GM23248 (cell line): ENCODE results near the gene DECR2. TPM values are rescaled to one million over a fixed set of nuclear protein-coding genes. Genes with fewer than 3 reads are reported as not detected.

Source experiments
- DNase-seq: peaks from one replicate; pipeline ENCODE4 v3.0.0-alpha.2; 2015
- H2AFZ ChIP-seq: fragments of 200-600 bp; sonication (generic); 2 replicates; pipeline ENCODE4 v1.6.1; 2016; ENCODE audit warnings: antibody characterized with exemption
- H3F3A ChIP-seq: fragments of 200-600 bp; sonication (generic); 2 replicates; pipeline ENCODE4 v1.6.1; 2016; ENCODE audit warnings: mild to moderate bottlenecking, antibody characterized with exemption, mixed run types; ENCODE audit not compliant: insufficient read depth
- H3K27ac ChIP-seq: fragments of 200-600 bp; sonication (generic); 2 replicates; pipeline ENCODE4 v1.5.1; 2016; ENCODE audit warnings: mild to moderate bottlenecking
- H3K27me3 ChIP-seq: fragments of 200-600 bp; sonication (generic); replicated peaks from 2 replicates; pipeline ENCODE4 v1.6.1; 2016; ENCODE audit warnings: mild to moderate bottlenecking; ENCODE audit not compliant: insufficient read depth
- H3K36me3 ChIP-seq: fragments of 200-600 bp; sonication (generic); 2 replicates; pipeline ENCODE4 v1.6.1; 2016; ENCODE audit warnings: low read depth, mild to moderate bottlenecking
- H3K4me1 ChIP-seq: fragments of 200-600 bp; sonication (generic); 2 replicates; pipeline ENCODE4 v1.6.1; 2016; ENCODE audit warnings: mild to moderate bottlenecking; ENCODE audit not compliant: insufficient read depth
- H3K4me2 ChIP-seq: fragments of 200-600 bp; sonication (generic); one replicate; pipeline ENCODE4 v1.6.1; 2016; ENCODE audit warnings: mild to moderate bottlenecking; ENCODE audit not compliant: unreplicated experiment
- H3K4me3 ChIP-seq: fragments of 200-600 bp; sonication (generic); 2 replicates; pipeline ENCODE4 v1.5.1; 2016; ENCODE audit warnings: mild to moderate bottlenecking
- H3K79me2 ChIP-seq: fragments of 200-600 bp; sonication (generic); 2 replicates; pipeline ENCODE4 v1.6.1; 2016; ENCODE audit warnings: mild to moderate bottlenecking; ENCODE audit not compliant: insufficient read depth
- H3K9ac ChIP-seq: fragments of 200-600 bp; sonication (generic); 2 replicates; pipeline ENCODE4 v1.6.1; 2016; ENCODE audit warnings: mild to moderate bottlenecking
- H3K9me2 ChIP-seq: fragments of 200-600 bp; sonication (generic); 2 replicates; pipeline ENCODE4 v1.6.1; 2016; ENCODE audit warnings: mixed run types, mild to moderate bottlenecking, moderate library complexity; ENCODE audit not compliant: insufficient read depth
- H3K9me3 ChIP-seq: fragments of 200-600 bp; sonication (generic); one replicate; pipeline ENCODE4 v1.6.1; 2017; ENCODE audit warnings: low read depth
- H4K20me1 ChIP-seq: fragments of 200-600 bp; sonication (generic); 2 replicates; pipeline ENCODE4 v1.6.0; 2016; ENCODE audit not compliant: insufficient read depth
- EZH2 ChIP-seq: fragments of 200-600 bp; sonication (generic); IDR thresholded peaks from 2 replicates; pipeline ENCODE4 v1.6.1; 2018; ENCODE audit warnings: antibody characterized with exemption, mild to moderate bottlenecking; ENCODE audit not compliant: insufficient read depth, poor library complexity, severe bottlenecking
- EZH2phosphoT487 ChIP-seq: fragments of 200-600 bp; sonication (generic); IDR thresholded peaks from 2 replicates; pipeline ENCODE4 v1.6.1; 2018; ENCODE audit warnings: antibody characterized with exemption, moderate library complexity, mild to moderate bottlenecking, low read depth; ENCODE audit not compliant: insufficient read depth
- WGBS, 2 experiments: methylation state at CpG; one replicate each; pipeline ENCODE4 v1.1.6; 2015 to 2017; ENCODE audit warnings: low lambda C conversion rate in 2 of 2, low coverage in 1 of 2; ENCODE audit errors: missing lambda C conversion rate in 2 of 2; 5-methylcytosine and 5-hydroxymethylcytosine counted together
- in situ Hi-C: fragments of 300-500 bp; cut with MboI; formaldehyde crosslinking; loops from 2 replicates; pipeline ENCODE4 v1.15.0; 2020
- polyA plus RNA-seq: library from polyadenylated mRNA; unstranded; fragments of >200 nt; fragmentation: Nextera tagmentation; extraction: Ambion mirVana; gene quantifications from 2 replicates; pipeline ENCODE4 v1.2.1, GENCODE V29; 2016
- total RNA-seq: library from RNA; depleted of rRNA; stranded (reverse); fragments of >200 nt; shearing (Covaris generic); gene quantifications from 2 replicates; pipeline ENCODE4 v1.2.3, GENCODE V29; 2014

Gene DECR2
- total and polyA plus RNA-seq, 2 experiments from 2014 or later: 7.8 to 26.1 TPM

DNA sequence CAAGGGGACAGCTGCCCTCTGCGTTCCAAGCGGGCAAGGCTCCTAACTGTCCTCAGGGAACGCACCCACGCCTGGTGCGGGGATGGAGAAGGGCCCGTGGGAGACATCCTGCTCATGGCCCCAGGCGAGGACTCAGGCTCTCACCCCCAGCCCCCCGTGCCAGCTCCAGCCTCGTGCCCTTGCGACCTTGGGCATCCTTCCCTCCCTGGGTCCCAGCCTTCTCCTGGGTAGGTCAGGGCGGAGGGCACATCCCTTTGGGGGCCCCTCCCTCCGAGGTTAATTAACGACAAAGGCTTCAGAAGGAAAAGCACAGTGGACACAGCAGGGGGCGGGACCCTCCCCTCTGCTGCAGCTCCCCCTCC is 22.9 kb upstream of the DECR2 start:
- Histone ChIP-seq H3F3A (no peaks in the 10 kb centered on the region), H3K4me3 (no peak overlapping the region), H3K27ac (no peak overlapping the region), H3K9me2 (no peaks in the 10 kb centered on the region), H3K27me3 (no peaks in the 10 kb centered on the region), H3K79me2 (peaks cover 30% of the 10 kb centered on the region), H3K9me3 (no peaks in the 10 kb centered on the region), H2AFZ (no peak overlapping the region), H3K9ac (no peak overlapping the region), H4K20me1 (no peaks in the 10 kb centered on the region), H3K4me1 (no peaks in the 10 kb centered on the region), H3K36me3 (no peaks in the 10 kb centered on the region), H3K4me2 (no peak overlapping the region)
- TF ChIP-seq EZH2 (no peak), EZH2phosphoT487 (no peak)
- in situ Hi-C loops: no loop called here
- no peak for DNase-seq
- WGBS, 2 experiments: 90 to 96% methylated on average over 11 to 14 of the region's 14 CpGs

- Histone ChIP-seq H3K4me2 (no peak overlapping the region), H2AFZ (no peak overlapping the region), H3K27me3 (no peaks in the 10 kb centered on the region), H3K4me3 (no peak overlapping the region), H3K9ac (no peak overlapping the region), H3K36me3 (no peaks in the 10 kb centered on the region), H3K9me3 (no peaks in the 10 kb centered on the region), H4K20me1 (no peaks in the 10 kb centered on the region), H3K79me2 (peaks cover 30% of the 10 kb centered on the region), H3K4me1 (no peaks in the 10 kb centered on the region), H3K9me2 (no peaks in the 10 kb centered on the region), H3F3A (no peaks in the 10 kb centered on the region), H3K27ac (no peak overlapping the region)
- no peak for DNase-seq
- in situ Hi-C loops: no loop called here
- TF ChIP-seq EZH2phosphoT487 (no peak), EZH2 (no peak)
- 93 to 94% methylated on average over 14 to 16 of the region's 16 CpGs for WGBS, 2 experiments
Observed at GRCh38 chr16:379183-379960, 22.3 kb upstream of the DECR2 start.

DNA sequence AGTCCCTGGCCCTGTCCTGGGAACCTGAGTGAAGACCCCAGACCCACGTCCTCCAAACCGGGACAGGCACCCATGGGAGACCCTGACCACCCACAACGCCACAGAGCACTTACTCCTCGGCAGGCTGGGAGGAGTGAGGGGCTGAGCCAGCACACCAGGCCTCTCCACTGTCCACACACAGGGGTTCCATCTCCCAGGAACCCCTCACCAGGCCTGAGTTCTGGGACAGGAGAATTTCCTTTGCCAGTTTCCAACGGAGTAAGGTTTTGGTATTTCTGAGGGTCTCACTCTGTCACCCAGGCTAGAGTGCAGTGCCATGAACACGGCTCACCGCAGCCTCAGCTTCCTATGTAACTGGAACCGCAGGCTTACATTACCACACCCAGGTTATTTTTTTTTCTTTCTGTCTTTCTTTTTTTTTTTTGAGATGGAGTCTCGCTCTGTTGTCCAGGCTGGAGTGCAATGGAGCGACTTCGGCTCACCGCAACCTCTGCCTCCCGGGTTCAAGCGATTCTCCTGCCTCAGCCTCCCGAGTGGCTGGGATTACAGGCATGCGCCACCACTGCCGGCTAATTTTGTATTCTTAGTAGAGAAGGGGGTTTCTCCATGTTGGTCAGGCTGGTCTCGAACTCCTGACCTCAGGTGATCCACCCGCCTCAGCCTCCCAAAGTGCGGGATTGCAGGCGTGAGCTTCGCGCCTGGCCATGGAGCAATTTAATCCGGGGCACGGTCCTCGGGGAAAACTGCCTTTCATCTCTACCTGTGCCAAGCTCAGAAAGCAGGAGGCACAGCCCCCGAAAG is 21.5 kb upstream of the DECR2 start:
- Histone ChIP-seq H3F3A (no peaks in the 10 kb centered on the region), H4K20me1 (no peaks in the 10 kb centered on the region), H2AFZ (no peak overlapping the region), H3K27ac (no peak overlapping the region), H3K27me3 (no peaks in the 10 kb centered on the region), H3K9ac (peak overlapping the region; percentile 78), H3K9me2 (no peaks in the 10 kb centered on the region), H3K4me2 (peak overlapping the region; percentile 78), H3K4me3 (peak overlapping the region; percentile 76), H3K79me2 (peaks cover 30% of the 10 kb centered on the region), H3K4me1 (no peaks in the 10 kb centered on the region), H3K36me3 (no peaks in the 10 kb centered on the region), H3K9me3 (no peaks in the 10 kb centered on the region)
- 91 to 93% methylated on average over 26 to 27 of the region's 27 CpGs for WGBS, 2 experiments
- no peak for DNase-seq
- in situ Hi-C loops: no loop called here
- no peak for TF ChIP-seq EZH2phosphoT487
- no peak for TF ChIP-seq EZH2

DNA sequence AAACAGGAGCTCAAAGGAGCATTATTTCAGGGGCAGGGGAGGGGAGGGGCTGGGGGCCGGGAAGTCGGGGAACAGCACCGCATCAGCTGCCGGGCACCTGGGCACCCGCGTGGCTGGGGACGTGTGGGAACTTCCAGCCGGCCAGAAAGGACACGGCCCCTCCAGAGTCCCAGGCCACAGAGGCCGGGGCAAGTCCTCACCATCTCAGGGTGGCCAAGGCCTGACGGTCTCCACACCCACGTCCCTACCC is 21.0 kb upstream of the DECR2 start:
- in situ Hi-C loops: no loop called here
- Histone ChIP-seq H3K36me3 (no peaks in the 10 kb centered on the region), H3K4me3 (peak overlapping the region; percentile 76), H3K9me2 (no peaks in the 10 kb centered on the region), H4K20me1 (no peaks in the 10 kb centered on the region), H3K27ac (no peak overlapping the region), H3K9me3 (no peaks in the 10 kb centered on the region), H3K4me2 (peak overlapping the region; percentile 78), H3K79me2 (peaks cover 30% of the 10 kb centered on the region), H3K4me1 (no peaks in the 10 kb centered on the region), H3K27me3 (no peaks in the 10 kb centered on the region), H3K9ac (peak overlapping the region; percentile 78), H3F3A (no peaks in the 10 kb centered on the region), H2AFZ (peak overlapping the region; percentile 69)
- 17% methylated on average over 12 of the region's 12 CpGs; no CpG with 5 or more reads in 1 of the 2 experiments for WGBS, 2 experiments
- TF ChIP-seq EZH2phosphoT487 (no peak), EZH2 (no peak)
- no peak for DNase-seq
